ENCODE results near the gene BACH2. TPM values are rescaled to one million over a fixed set of nuclear protein-coding genes. Genes with fewer than 3 reads are reported as not detected.

BACH2 gene
- total RNA-seq, 1 donor from 2014 or later, result 5.0 TPM

- H3K27me3 ChIP-seq (ENCODE audit: control insufficient read depth, insufficient read depth, low read length), result no peaks in the 10 kb centered on the region
- H3K36me3 ChIP-seq (ENCODE audit: control insufficient read depth, insufficient read depth, low read length), result no peaks in the 10 kb centered on the region
- no peak for DNase-seq (ENCODE audit: low read depth)
- TF ChIP-seq CTCF (IDR thresholded peaks at IDR 0.05; ENCODE audit: insufficient read depth, low read length, poor library complexity, severe bottlenecking), result no peak
- H3K4me3 ChIP-seq (ENCODE audit: low read depth, low read length), result no peak overlapping the region
Observed at GRCh38 chr6:90000864-90001731, 295.5 kb downstream of the BACH2 start.

GRCh38 chr6:89999945-90000825 is 296.5 kb downstream of the BACH2 start:
- TF ChIP-seq CTCF (IDR thresholded peaks at IDR 0.05; ENCODE audit: insufficient read depth, low read length, poor library complexity, severe bottlenecking), result no peak
- Histone ChIP-seq H3K36me3 (ENCODE audit: control insufficient read depth, insufficient read depth, low read length) (no peaks in the 10 kb centered on the region), H3K4me3 (ENCODE audit: low read depth, low read length) (no peak overlapping the region), H3K27me3 (ENCODE audit: control insufficient read depth, insufficient read depth, low read length) (no peaks in the 10 kb centered on the region)
- DNase-seq (ENCODE audit: low read depth), result no peak

- Histone ChIP-seq H3K27me3 (ENCODE audit: control insufficient read depth, insufficient read depth, low read length) (no peaks in the 10 kb centered on the region), H3K36me3 (ENCODE audit: control insufficient read depth, insufficient read depth, low read length) (no peaks in the 10 kb centered on the region), H3K4me3 (ENCODE audit: low read depth, low read length) (no peak overlapping the region)
- peak; percentile 61 for DNase-seq (ENCODE audit: low read depth)
- TF ChIP-seq CTCF (IDR thresholded peaks at IDR 0.05; ENCODE audit: insufficient read depth, low read length, poor library complexity, severe bottlenecking), result no peak
Observed at GRCh38 chr6:89999154-89999553, 297.5 kb downstream of the BACH2 start.

GRCh38 chr6:89997456-89998445 is 298.9 kb downstream of the BACH2 start:
- TF ChIP-seq CTCF (IDR thresholded peaks at IDR 0.05; ENCODE audit: insufficient read depth, low read length, poor library complexity, severe bottlenecking), result no peak
- H3K27me3 ChIP-seq (ENCODE audit: control insufficient read depth, insufficient read depth, low read length), result no peaks in the 10 kb centered on the region
- H3K36me3 ChIP-seq (ENCODE audit: control insufficient read depth, insufficient read depth, low read length), result no peaks in the 10 kb centered on the region
- no peak overlapping the region for H3K4me3 ChIP-seq (ENCODE audit: low read depth, low read length)
- DNase-seq (ENCODE audit: low read depth), result no peak

DNA sequence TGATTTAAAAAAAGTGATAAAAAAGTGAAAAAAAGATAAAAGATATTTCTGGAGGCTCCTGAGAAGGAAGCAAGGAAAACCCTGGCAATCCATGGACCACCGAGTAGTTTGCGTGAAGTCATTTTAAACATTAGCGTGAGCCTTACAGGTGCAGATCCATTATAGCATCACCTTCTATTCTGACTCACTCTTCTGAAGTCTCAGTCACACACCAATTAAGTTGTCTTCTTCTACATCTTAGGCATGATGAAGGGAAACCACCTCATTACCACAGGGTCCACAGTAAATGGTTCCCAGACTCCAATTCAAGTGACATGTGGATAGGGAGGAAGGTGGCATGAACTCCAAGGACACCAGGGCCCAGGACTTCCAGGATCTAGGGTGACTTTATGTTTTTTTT is 303.2 kb downstream of the BACH2 start:
- DNase-seq (ENCODE audit: low read depth), result no peak
- Histone ChIP-seq H3K36me3 (ENCODE audit: control insufficient read depth, insufficient read depth, low read length) (no peaks in the 10 kb centered on the region), H3K4me3 (ENCODE audit: low read depth, low read length) (no peak overlapping the region), H3K27me3 (ENCODE audit: control insufficient read depth, insufficient read depth, low read length) (no peaks in the 10 kb centered on the region)
- no peak for TF ChIP-seq CTCF (IDR thresholded peaks at IDR 0.05; ENCODE audit: insufficient read depth, low read length, poor library complexity, severe bottlenecking)

Measured in kidney epithelial cell (primary cell).